GM12878 (cell line): ENCODE measurements around the gene SMIM7. TPM values are rescaled to one million over a fixed set of nuclear protein-coding genes. Genes with fewer than 3 reads are reported as not detected.

Source experiments
- BCL11A ChIP-seq: IDR thresholded peaks from 2 replicates; pipeline ENCODE4 v1.6.1; 2011; ENCODE audit warnings: low read depth, low read length
- DPF2 ChIP-seq: fragments of 450-650 bp; IDR thresholded peaks from 2 replicates; pipeline ENCODE4 v1.6.1; 2017; ENCODE audit warnings: mild to moderate bottlenecking
- ESRRA ChIP-seq: IDR thresholded peaks from 2 replicates; pipeline ENCODE4 v1.6.1; 2012; ENCODE audit warnings: mild to moderate bottlenecking, low read length, improper control_type of control experiment
- JUND ChIP-seq: IDR thresholded peaks from 2 replicates; pipeline ENCODE4 v1.6.1; 2012; ENCODE audit warnings: low read depth, mild to moderate bottlenecking, low read length, improper control_type of control experiment, moderate library complexity
- KLF5 ChIP-seq: fragments of 450-650 bp; IDR thresholded peaks from 2 replicates; pipeline ENCODE4 v1.6.1; 2014; ENCODE audit warnings: mild to moderate bottlenecking; ENCODE audit not compliant: partially characterized antibody
- MYB ChIP-seq: fragments of 150-350 bp; IDR thresholded peaks from 2 replicates; pipeline ENCODE4 v1.6.1; 2014; ENCODE audit warnings: mild to moderate bottlenecking, low read depth, low read length, borderline replicate concordance
- NRF1 ChIP-seq: conservative IDR thresholded peaks from 2 replicates; pipeline ENCODE4 v1.6.1; 2011; ENCODE audit warnings: mild to moderate bottlenecking, low read depth, low read length, improper control_type of control experiment
- SMARCA5 ChIP-seq: fragments of 450-650 bp; IDR thresholded peaks from 2 replicates; pipeline ENCODE4 v1.6.1; 2017; ENCODE audit warnings: mild to moderate bottlenecking
- STAT3 ChIP-seq: IDR thresholded peaks from 2 replicates; pipeline ENCODE4 v1.6.1; 2011; ENCODE audit warnings: low read depth, low read length, improper control_type of control experiment
- TAF1 ChIP-seq: IDR thresholded peaks from 2 replicates; pipeline ENCODE4 v1.6.1; 2011; ENCODE audit warnings: mild to moderate bottlenecking, low read depth, low read length, borderline replicate concordance
- TCF12 ChIP-seq: IDR thresholded peaks from 2 replicates; pipeline ENCODE4 v1.6.1; 2011; ENCODE audit warnings: low read depth, mild to moderate bottlenecking, low read length
- ZNF24 ChIP-seq: fragments of 450-650 bp; IDR thresholded peaks from 2 replicates; pipeline ENCODE4 v1.6.1; 2017; ENCODE audit warnings: antibody characterized with exemption, mild to moderate bottlenecking
- ZZZ3 ChIP-seq: IDR thresholded peaks from 2 replicates; pipeline ENCODE4 v1.6.1; 2011; ENCODE audit warnings: low read depth; ENCODE audit not compliant: control insufficient read depth, insufficient read length
- polyA plus RNA-seq, 11 experiments: library from polyadenylated mRNA; depleted of rRNA in 4 of 11; unstranded in 6 of 11; stranded (reverse) in 5 of 11; fragments of >200 nt; fragmentation: Nextera tagmentation in 4 of 11; fragmentation: Illumina TruSeq in 1 of 11; extraction: Ambion mirVana in 4 of 11; extraction: Trizol in 1 of 11; gene quantifications; 1 replicate in 1 of 11; 2 replicates in 10 of 11; pipeline versions ENCODE4 v1.2.1 to v1.2.3, GENCODE V29; 2011 to 2016; ENCODE audit warnings: inconsistent platforms in 2 of 11, missing spikeins in 2 of 11, low read depth in 1 of 11
- total RNA-seq, 4 experiments: library from RNA; depleted of rRNA in 3 of 4; stranded (reverse); fragments of >200 nt in 3 of 4; fragmentation: Illumina TruSeq in 1 of 4; extraction: Trizol in 1 of 4; gene quantifications; 2 replicates each; pipeline versions ENCODE4 v1.2.1 to v1.2.3, GENCODE V29; 2013 to 2021
- TF ChIP-seq, protein P1 (sequence below): fragments of 450-650 bp; IDR thresholded peaks from 2 replicates; pipeline ENCODE4 v1.6.1; 2017; ENCODE audit warnings: borderline replicate concordance
- TF ChIP-seq, protein P2 (sequence below): IDR thresholded peaks from 2 replicates; pipeline ENCODE4 v1.6.1; 2012; ENCODE audit warnings: low read length, inconsistent platforms
- TF ChIP-seq, protein P3 (sequence below): fragments of 450-650 bp; IDR thresholded peaks from 2 replicates; pipeline ENCODE4 v1.6.1; 2016; ENCODE audit warnings: mild to moderate bottlenecking, moderate library complexity, borderline replicate concordance
- TF ChIP-seq, protein P4 (sequence below): fragments of 150-350 bp; IDR thresholded peaks from 2 replicates; pipeline ENCODE4 v1.6.1; 2016; ENCODE audit warnings: low read depth, low read length
- TF ChIP-seq, protein P5 (sequence below): fragments of 450-650 bp; IDR thresholded peaks from 2 replicates; pipeline ENCODE4 v1.6.1; 2016; ENCODE audit warnings: mild to moderate bottlenecking

Gene SMIM7
- total and polyA plus RNA-seq, 10 of the 15 experiments (the other 5 are each of a cell fraction or from before 2014, with no cell fraction given) = 45.7 to 170 (median 70.8) TPM

DNA sequence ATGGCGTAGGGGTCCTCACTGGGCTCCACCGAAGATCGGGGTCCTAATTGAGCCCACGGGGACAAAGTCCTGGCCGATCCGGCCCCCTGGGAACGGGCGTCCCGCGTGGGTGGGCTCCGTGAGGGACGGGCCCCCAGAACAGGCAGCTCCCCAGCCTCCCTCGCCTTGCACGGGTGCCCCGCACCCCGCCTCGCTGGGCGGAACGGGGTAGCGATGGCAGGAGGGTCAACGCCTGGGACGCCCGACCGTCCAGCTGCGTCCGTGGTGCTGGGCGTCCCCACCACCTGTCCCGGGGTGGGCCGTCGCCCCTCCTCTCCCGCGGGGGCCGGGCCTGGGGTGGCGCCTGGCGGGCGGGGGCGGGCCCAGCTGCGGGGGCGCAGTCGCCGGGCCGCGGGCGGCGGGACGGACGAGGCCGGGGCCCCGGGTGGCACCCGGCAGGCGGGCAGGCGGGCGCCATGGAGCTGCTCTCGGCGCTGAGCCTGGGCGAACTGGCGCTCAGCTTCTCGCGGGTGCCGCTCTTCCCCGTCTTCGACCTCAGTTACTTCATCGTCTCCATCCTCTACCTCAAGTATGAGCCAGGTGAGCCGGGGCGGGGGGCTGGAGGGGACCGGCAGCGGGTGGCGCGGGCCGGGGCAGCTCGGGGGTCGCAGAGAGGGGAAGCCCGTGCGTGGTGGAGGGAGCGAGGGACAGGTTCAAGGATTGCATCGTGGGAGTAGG, 977 bp upstream of the SMIM7 start, which contains the start of gene TMEM38A (continued):
- TF ChIP-seq DPF2 (peak; percentile 53; the same call in 1 of the 2 replicates), ESRRA (no peak), NRF1 (no peak), STAT3 (no peak), JUND (no peak), TAF1 (0 out of 2 replicates have a peak, but pooled peaks have one; percentile 9), BCL11A (no peak), ZNF24 (no peak), TCF12 (0 out of 2 replicates have a peak, but pooled peaks have one; percentile 48), MYB (no peak), ZZZ3 (no peak), KLF5 (no peak), SMARCA5 (no peak)
- TF ChIP-seq, protein P1, sequence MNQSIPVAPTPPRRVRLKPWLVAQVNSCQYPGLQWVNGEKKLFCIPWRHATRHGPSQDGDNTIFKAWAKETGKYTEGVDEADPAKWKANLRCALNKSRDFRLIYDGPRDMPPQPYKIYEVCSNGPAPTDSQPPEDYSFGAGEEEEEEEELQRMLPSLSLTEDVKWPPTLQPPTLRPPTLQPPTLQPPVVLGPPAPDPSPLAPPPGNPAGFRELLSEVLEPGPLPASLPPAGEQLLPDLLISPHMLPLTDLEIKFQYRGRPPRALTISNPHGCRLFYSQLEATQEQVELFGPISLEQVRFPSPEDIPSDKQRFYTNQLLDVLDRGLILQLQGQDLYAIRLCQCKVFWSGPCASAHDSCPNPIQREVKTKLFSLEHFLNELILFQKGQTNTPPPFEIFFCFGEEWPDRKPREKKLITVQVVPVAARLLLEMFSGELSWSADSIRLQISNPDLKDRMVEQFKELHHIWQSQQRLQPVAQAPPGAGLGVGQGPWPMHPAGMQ = no peak
- TF ChIP-seq, protein P2, sequence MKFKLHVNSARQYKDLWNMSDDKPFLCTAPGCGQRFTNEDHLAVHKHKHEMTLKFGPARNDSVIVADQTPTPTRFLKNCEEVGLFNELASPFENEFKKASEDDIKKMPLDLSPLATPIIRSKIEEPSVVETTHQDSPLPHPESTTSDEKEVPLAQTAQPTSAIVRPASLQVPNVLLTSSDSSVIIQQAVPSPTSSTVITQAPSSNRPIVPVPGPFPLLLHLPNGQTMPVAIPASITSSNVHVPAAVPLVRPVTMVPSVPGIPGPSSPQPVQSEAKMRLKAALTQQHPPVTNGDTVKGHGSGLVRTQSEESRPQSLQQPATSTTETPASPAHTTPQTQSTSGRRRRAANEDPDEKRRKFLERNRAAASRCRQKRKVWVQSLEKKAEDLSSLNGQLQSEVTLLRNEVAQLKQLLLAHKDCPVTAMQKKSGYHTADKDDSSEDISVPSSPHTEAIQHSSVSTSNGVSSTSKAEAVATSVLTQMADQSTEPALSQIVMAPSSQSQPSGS = no peak
- TF ChIP-seq, protein P3, sequence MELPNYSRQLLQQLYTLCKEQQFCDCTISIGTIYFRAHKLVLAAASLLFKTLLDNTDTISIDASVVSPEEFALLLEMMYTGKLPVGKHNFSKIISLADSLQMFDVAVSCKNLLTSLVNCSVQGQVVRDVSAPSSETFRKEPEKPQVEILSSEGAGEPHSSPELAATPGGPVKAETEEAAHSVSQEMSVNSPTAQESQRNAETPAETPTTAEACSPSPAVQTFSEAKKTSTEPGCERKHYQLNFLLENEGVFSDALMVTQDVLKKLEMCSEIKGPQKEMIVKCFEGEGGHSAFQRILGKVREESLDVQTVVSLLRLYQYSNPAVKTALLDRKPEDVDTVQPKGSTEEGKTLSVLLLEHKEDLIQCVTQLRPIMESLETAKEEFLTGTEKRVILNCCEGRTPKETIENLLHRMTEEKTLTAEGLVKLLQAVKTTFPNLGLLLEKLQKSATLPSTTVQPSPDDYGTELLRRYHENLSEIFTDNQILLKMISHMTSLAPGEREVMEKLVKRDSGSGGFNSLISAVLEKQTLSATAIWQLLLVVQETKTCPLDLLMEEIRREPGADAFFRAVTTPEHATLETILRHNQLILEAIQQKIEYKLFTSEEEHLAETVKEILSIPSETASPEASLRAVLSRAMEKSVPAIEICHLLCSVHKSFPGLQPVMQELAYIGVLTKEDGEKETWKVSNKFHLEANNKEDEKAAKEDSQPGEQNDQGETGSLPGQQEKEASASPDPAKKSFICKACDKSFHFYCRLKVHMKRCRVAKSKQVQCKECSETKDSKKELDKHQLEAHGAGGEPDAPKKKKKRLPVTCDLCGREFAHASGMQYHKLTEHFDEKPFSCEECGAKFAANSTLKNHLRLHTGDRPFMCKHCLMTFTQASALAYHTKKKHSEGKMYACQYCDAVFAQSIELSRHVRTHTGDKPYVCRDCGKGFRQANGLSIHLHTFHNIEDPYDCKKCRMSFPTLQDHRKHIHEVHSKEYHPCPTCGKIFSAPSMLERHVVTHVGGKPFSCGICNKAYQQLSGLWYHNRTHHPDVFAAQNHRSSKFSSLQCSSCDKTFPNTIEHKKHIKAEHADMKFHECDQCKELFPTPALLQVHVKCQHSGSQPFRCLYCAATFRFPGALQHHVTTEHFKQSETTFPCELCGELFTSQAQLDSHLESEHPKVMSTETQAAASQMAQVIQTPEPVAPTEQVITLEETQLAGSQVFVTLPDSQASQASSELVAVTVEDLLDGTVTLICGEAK = no peak
- TF ChIP-seq, protein P4, sequence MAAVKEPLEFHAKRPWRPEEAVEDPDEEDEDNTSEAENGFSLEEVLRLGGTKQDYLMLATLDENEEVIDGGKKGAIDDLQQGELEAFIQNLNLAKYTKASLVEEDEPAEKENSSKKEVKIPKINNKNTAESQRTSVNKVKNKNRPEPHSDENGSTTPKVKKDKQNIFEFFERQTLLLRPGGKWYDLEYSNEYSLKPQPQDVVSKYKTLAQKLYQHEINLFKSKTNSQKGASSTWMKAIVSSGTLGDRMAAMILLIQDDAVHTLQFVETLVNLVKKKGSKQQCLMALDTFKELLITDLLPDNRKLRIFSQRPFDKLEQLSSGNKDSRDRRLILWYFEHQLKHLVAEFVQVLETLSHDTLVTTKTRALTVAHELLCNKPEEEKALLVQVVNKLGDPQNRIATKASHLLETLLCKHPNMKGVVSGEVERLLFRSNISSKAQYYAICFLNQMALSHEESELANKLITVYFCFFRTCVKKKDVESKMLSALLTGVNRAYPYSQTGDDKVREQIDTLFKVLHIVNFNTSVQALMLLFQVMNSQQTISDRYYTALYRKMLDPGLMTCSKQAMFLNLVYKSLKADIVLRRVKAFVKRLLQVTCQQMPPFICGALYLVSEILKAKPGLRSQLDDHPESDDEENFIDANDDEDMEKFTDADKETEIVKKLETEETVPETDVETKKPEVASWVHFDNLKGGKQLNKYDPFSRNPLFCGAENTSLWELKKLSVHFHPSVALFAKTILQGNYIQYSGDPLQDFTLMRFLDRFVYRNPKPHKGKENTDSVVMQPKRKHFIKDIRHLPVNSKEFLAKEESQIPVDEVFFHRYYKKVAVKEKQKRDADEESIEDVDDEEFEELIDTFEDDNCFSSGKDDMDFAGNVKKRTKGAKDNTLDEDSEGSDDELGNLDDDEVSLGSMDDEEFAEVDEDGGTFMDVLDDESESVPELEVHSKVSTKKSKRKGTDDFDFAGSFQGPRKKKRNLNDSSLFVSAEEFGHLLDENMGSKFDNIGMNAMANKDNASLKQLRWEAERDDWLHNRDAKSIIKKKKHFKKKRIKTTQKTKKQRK = no peak
- TF ChIP-seq, protein P5, sequence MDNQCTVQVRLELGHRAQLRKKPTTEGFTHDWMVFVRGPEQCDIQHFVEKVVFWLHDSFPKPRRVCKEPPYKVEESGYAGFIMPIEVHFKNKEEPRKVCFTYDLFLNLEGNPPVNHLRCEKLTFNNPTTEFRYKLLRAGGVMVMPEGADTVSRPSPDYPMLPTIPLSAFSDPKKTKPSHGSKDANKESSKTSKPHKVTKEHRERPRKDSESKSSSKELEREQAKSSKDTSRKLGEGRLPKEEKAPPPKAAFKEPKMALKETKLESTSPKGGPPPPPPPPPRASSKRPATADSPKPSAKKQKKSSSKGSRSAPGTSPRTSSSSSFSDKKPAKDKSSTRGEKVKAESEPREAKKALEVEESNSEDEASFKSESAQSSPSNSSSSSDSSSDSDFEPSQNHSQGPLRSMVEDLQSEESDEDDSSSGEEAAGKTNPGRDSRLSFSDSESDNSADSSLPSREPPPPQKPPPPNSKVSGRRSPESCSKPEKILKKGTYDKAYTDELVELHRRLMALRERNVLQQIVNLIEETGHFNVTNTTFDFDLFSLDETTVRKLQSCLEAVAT = no peak
